PC-3 (cell line): ENCODE data around the gene ASTN2. TPM values are rescaled to one million over a fixed set of nuclear protein-coding genes. Genes with fewer than 3 reads are reported as not detected.

Source experiments
- ATAC-seq: fragments of 200-7000 bp; cut with Tn5 transposase; 2 replicates; pipeline ENCODE4 v1.9.1; 2020; ENCODE audit warnings: mild to moderate bottlenecking, moderate library complexity
- BruUV-seq: library from RNA; stranded (reverse); fragments of 400-500 nt; replicated peaks from 2 replicates; lab custom pipeline; 2021; lab: Mats Ljungman, UMichigan
- CTCF ChIA-PET: fragments of 300-600 bp; sonication (Branson Sonifier 250); formaldehyde crosslinking; loops from one replicate; lab custom pipeline; 2022; ENCODE audit warnings: antibody characterized with exemption; lab: Charles Lee
- POLR2A ChIA-PET: fragments of 300-600 bp; sonication (Branson Sonifier 250); formaldehyde crosslinking; loops from one replicate; lab custom pipeline; 2022; ENCODE audit warnings: antibody characterized with exemption; ENCODE audit not compliant: unreplicated experiment; lab: Charles Lee
- DNase-seq: peaks from one replicate; pipeline ENCODE4 v3.0.0-alpha.2; 2015
- H2AFZ ChIP-seq: fragments of 300-600 bp; sonication (generic); 2 replicates; pipeline ENCODE4 v1.6.0; 2016; ENCODE audit warnings: antibody characterized with exemption, low read length
- H3F3A ChIP-seq: fragments of 300-600 bp; sonication (generic); one replicate; pipeline ENCODE4 v1.6.0; 2017; ENCODE audit warnings: antibody characterized with exemption, low read length, control low read depth, mild to moderate bottlenecking; ENCODE audit not compliant: unreplicated experiment
- H3K27ac ChIP-seq: fragments of 300-600 bp; sonication (generic); 2 replicates; pipeline ENCODE4 v1.5.1; 2016; ENCODE audit warnings: mild to moderate bottlenecking, low read length
- H3K27me3 ChIP-seq: fragments of 300-600 bp; sonication (generic); 2 replicates; pipeline ENCODE4 v1.6.1; 2016; ENCODE audit warnings: low read length, mixed read lengths
- H3K36me3 ChIP-seq: fragments of 300-600 bp; sonication (generic); 2 replicates; pipeline ENCODE4 v1.6.1; 2016; ENCODE audit warnings: low read depth, mixed run types, low read length, mixed read lengths
- H3K4me1 ChIP-seq: fragments of 300-600 bp; sonication (generic); 2 replicates; pipeline ENCODE4 v1.5.1; 2016; ENCODE audit warnings: low read length; ENCODE audit not compliant: insufficient read depth
- H3K4me2 ChIP-seq: fragments of 300-600 bp; sonication (generic); 2 replicates; pipeline ENCODE4 v1.6.0; 2016; ENCODE audit warnings: low read length
- H3K4me3 ChIP-seq: fragments of 300-600 bp; sonication (generic); 2 replicates; pipeline ENCODE4 v1.5.1; 2016; ENCODE audit warnings: mild to moderate bottlenecking, low read length, mixed read lengths
- H3K79me2 ChIP-seq: fragments of 300-600 bp; sonication (generic); 2 replicates; pipeline ENCODE4 v1.6.1; 2017; ENCODE audit warnings: low read length, mixed read lengths
- H3K9ac ChIP-seq: fragments of 300-600 bp; sonication (generic); 2 replicates; pipeline ENCODE4 v1.6.0; 2016; ENCODE audit warnings: mild to moderate bottlenecking, low read length
- H3K9me2 ChIP-seq: fragments of 300-600 bp; sonication (generic); replicated peaks from 2 replicates; pipeline ENCODE4 v1.6.1; 2016; ENCODE audit warnings: mixed run types, low read length, mixed read lengths
- H3K9me3 ChIP-seq: fragments of 300-600 bp; sonication (generic); 2 replicates; pipeline ENCODE4 v1.6.1; 2016; ENCODE audit warnings: low read length, mixed read lengths
- H4K20me1 ChIP-seq: fragments of 300-600 bp; sonication (generic); 2 replicates; pipeline ENCODE4 v1.6.1; 2016; ENCODE audit warnings: low read length, mixed read lengths
- EZH2 ChIP-seq: fragments of 300-600 bp; sonication (generic); IDR thresholded peaks from one replicate; pipeline ENCODE4 v1.6.1; 2017; ENCODE audit warnings: antibody characterized with exemption, mild to moderate bottlenecking, low read length; ENCODE audit not compliant: unreplicated experiment
- EZH2phosphoT487 ChIP-seq: fragments of 300-600 bp; sonication (generic); IDR thresholded peaks from 2 replicates; pipeline ENCODE4 v1.6.1; 2018; ENCODE audit warnings: mild to moderate bottlenecking, antibody characterized with exemption, low read length, borderline replicate concordance
- intact Hi-C: fragments of 100-400 bp; cut with micrococcal nuclease; formaldehyde crosslinking; loops from 2 replicates; pipeline ENCODE4 v1.9.0; 2023
- total RNA-seq: library from RNA; depleted of rRNA; stranded (reverse); fragments of >200 nt; gene quantifications from 2 replicates; pipeline ENCODE4 v1.2.3, GENCODE V29; 2014
- TF ChIP-seq, protein P1 (sequence below): fragments of 300-600 bp; sonication (generic); conservative IDR thresholded peaks from 2 replicates; pipeline ENCODE4 v1.5.1; 2017; ENCODE audit warnings: antibody characterized with exemption, low read depth, mild to moderate bottlenecking, low read length

Gene ASTN2
- total RNA-seq, 1 experiment from 2014 or later, result 3.5 TPM

DNA sequence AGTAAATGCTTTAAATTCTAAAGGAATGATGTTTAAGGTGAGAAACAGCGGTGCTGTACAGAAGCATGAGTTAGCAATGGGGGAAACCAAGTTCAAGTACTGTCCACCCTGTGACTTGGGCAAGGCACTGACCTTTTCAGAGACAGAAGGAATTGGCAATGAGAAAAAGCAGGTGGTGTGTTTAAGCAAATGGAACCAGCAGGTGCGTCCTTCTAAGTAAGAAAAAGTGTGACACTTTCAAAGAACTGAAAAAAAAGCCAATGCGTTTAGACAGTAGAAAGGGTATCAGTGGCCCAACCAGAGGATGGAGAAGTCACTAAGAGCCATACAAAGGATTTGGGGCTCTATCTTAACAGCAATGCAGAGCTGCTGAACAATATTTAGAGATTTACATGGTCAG is 1010.6 kb downstream of the ASTN2 start:
- ATAC-seq, result no peak

DNA sequence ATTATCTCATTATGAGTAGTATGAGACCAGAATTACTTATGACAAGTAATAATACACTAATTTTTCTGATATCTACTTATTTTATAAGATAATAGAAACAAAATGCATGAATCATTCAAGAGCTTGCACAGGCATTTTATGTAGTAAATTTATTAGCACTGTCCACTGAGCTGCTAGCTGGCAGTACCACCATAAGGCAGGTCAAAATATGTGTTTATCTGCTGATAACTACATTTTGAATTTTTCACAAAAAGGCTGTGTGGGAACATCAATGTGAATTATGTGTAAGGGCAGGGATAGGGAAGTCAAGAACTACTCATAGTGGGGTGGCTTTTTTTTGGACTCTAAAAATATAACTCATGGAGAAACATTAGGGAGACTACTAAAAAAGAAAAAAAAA is 1011.7 kb downstream of the ASTN2 start:
- no peak overlapping the region for H3K9ac ChIP-seq
- TF ChIP-seq, protein P1, sequence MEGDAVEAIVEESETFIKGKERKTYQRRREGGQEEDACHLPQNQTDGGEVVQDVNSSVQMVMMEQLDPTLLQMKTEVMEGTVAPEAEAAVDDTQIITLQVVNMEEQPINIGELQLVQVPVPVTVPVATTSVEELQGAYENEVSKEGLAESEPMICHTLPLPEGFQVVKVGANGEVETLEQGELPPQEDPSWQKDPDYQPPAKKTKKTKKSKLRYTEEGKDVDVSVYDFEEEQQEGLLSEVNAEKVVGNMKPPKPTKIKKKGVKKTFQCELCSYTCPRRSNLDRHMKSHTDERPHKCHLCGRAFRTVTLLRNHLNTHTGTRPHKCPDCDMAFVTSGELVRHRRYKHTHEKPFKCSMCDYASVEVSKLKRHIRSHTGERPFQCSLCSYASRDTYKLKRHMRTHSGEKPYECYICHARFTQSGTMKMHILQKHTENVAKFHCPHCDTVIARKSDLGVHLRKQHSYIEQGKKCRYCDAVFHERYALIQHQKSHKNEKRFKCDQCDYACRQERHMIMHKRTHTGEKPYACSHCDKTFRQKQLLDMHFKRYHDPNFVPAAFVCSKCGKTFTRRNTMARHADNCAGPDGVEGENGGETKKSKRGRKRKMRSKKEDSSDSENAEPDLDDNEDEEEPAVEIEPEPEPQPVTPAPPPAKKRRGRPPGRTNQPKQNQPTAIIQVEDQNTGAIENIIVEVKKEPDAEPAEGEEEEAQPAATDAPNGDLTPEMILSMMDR, result no peak
- no peak for TF ChIP-seq EZH2phosphoT487
- no peak for TF ChIP-seq EZH2
- no peak overlapping the region for H3K4me3 ChIP-seq
- no peaks in the 10 kb centered on the region for H3K27me3 ChIP-seq
- no peaks in the 10 kb centered on the region for H3K79me2 ChIP-seq
- ChIA-PET POLR2A (no interaction called here), CTCF (no interaction called here)
- no peak overlapping the region for H3K4me2 ChIP-seq
- no TSS peak for BruUV-seq
- intact Hi-C loops, result no loop called here
- ATAC-seq, result no peak
- no peak overlapping the region for H3K27ac ChIP-seq
- no peaks in the 10 kb centered on the region for H3K4me1 ChIP-seq
- DNase-seq, result no peak
- H3F3A ChIP-seq, result no peaks in the 10 kb centered on the region
- no peaks in the 10 kb centered on the region for H3K9me2 ChIP-seq
- H4K20me1 ChIP-seq, result no peaks in the 10 kb centered on the region
- no peaks in the 10 kb centered on the region for H3K9me3 ChIP-seq
- H3K36me3 ChIP-seq, result no peaks in the 10 kb centered on the region
- H2AFZ ChIP-seq, result no peak overlapping the region

More for the DNA sequence above, 1010.6 kb downstream of the ASTN2 start:
- Histone ChIP-seq H3F3A (no peaks in the 10 kb centered on the region), H3K79me2 (no peaks in the 10 kb centered on the region), H3K27ac (no peak overlapping the region), H4K20me1 (no peaks in the 10 kb centered on the region), H3K4me1 (no peaks in the 10 kb centered on the region), H3K4me3 (no peak overlapping the region), H2AFZ (no peak overlapping the region), H3K4me2 (no peak overlapping the region), H3K9me2 (no peaks in the 10 kb centered on the region), H3K36me3 (no peaks in the 10 kb centered on the region), H3K27me3 (no peaks in the 10 kb centered on the region), H3K9me3 (no peaks in the 10 kb centered on the region), H3K9ac (no peak overlapping the region)
- POLR2A ChIA-PET, result no interaction called here
- TF ChIP-seq, protein P1, result no peak
- TF ChIP-seq EZH2phosphoT487 (no peak), EZH2 (no peak)
- no peak for DNase-seq
- CTCF ChIA-PET, result no interaction called here
- no TSS peak for BruUV-seq
- intact Hi-C loops, result no loop called here

DNA sequence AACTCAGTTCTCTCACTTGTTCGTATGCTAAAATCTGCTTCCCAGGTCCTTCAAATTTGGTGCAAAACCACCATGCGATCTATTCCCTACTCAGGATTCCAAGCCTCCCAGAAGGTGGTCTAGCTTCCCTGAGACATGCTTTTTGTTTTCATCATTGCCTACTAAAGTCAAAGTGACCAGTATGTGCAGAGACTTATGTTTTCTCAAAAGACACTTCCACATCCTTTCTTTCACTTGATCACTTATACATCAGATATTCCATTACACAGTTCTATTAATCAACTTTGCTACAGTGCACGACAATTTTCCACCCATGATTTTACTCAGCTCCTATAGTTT is 1019.2 kb downstream of the ASTN2 start:
- CTCF ChIA-PET, result no interaction called here
- H3K27me3 ChIP-seq, result no peaks in the 10 kb centered on the region
- POLR2A ChIA-PET, result no interaction called here
- no peak overlapping the region for H2AFZ ChIP-seq
- H3K9me2 ChIP-seq, result no peaks in the 10 kb centered on the region
- no TSS peak for BruUV-seq
- H3K4me2 ChIP-seq, result no peak overlapping the region
- intact Hi-C loops, result no loop called here
- no peaks in the 10 kb centered on the region for H3K4me1 ChIP-seq
- no peak overlapping the region for H3K4me3 ChIP-seq
- no peaks in the 10 kb centered on the region for H3K79me2 ChIP-seq
- DNase-seq (no peak), ATAC-seq (no peak)
- H3K9ac ChIP-seq, result no peak overlapping the region
- no peaks in the 10 kb centered on the region for H4K20me1 ChIP-seq
- no peak overlapping the region for H3K27ac ChIP-seq
- TF ChIP-seq, protein P1, result no peak
- no peak for TF ChIP-seq EZH2phosphoT487
- TF ChIP-seq EZH2, result no peak
- no peaks in the 10 kb centered on the region for H3F3A ChIP-seq
- H3K9me3 ChIP-seq, result no peaks in the 10 kb centered on the region
- H3K36me3 ChIP-seq, result no peaks in the 10 kb centered on the region
